GM10847 (cell line): Measurements from ENCODE around the gene SHISA6.

Source experiments
- POLR2A ChIP-seq: IDR thresholded peaks from 2 replicates; pipeline ENCODE4 v1.6.1; 2011; ENCODE audit not compliant: insufficient read length; ENCODE audit errors: extremely low read depth

SHISA6 gene

DNA sequence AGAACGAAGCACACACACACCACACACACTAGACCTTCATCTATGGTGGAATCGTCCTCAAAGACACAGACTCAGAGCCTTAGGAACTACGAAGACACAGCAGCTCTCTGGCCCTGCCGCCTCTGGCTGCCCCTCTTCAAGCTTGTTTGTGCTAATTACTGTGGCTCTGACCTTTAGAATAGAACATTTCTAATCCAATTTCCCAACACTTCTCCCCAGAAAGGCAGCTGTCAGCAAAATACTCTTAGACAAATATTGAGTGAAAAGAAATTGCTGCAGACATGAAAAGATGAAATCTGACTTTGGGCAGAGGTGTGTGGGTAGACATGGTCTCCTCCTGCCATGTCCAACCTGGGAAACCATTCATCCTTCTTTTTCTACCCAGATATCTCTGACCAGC lies 205.3 kb downstream of the SHISA6 start:
- TF ChIP-seq POLR2A = no peak

DNA sequence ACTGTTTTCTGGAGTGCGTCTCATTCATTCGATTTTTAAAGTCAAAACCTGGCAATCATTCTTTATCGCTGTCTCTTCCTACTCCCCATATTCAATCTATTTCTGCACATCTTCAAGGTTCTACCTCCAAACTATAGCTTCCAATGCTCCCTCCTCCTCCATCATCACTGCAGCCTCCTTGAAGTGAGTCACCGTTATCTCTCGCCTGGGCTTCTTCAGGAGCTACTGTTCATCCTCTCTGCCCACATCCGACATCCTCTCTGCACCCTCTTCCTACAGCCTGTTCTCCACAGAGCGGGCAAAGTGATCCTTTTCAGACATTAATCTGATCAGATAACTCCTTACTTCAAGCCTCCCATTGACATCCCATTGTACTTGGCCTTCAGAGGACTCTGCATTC lies 213.1 kb downstream of the SHISA6 start:
- no peak for TF ChIP-seq POLR2A

DNA sequence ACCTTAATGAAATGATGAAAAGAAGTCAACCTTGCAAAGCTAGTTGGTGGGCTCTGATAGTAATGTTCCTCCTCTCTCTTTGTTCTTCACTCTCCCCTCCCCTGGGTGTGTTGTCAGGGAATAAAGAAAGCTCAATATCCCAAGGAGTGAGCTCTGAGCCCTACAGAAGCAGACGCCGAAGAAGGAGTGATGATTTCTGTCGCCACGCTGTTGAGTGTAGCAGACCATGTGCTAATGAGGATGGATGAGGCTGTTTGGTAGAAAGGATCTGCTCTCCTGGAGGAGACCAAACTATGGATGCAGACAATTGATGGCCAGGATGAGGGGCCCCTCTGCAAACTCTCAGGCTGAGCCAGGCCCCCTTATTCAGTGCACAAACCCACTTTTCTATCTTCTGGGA lies 217.3 kb downstream of the SHISA6 start:
- no peak for TF ChIP-seq POLR2A

DNA sequence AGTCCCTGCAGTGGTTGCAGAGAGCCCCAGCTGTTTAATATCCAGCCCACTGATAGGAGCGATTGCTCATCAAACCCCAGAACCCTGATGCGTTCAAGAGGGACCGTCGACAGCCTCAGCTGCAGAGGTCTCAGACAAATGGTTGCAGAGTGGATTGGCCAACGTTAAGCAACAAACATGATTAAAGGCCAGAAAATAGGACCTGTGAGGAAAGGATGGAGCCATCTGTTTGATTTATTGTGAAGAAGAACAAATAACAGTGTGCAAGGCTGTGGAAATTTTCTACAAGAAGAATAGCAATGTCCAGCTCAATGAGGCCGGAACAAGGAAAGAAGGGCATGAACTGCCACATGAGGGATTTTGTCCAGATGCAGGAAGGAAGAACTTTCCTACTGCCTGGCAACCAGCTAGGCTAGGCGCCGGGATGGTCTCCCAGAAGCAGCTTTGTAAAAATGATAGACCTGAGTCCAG lies 218.9 kb downstream of the SHISA6 start:
- no peak for TF ChIP-seq POLR2A

DNA sequence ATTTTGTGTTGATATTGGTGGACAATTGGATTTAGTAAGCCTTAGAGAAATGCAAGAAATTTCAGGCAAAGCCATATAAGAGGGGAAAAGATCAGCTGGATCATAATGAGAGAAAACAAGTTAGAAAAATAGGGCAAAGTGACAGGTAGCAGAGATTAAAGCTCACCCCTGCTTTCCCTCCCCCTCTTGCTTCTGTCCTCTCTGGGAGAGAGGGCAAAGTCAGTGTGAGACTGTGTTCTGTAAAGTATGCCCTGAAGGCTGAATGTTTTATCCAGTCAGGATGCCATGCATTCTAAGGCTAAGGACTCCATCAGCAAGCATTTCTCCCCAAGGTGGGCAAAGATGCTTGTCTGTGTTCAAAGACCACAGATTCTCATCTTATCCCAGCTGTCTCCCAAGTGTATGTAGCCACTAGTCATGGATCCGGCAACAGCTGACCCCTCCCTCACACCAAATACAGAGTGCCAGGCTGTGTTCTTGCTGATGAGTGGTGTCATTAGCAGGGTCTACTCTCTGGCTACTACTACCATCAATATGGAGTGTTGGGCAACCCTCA lies 221.1 kb downstream of the SHISA6 start:
- TF ChIP-seq POLR2A = no peak

DNA sequence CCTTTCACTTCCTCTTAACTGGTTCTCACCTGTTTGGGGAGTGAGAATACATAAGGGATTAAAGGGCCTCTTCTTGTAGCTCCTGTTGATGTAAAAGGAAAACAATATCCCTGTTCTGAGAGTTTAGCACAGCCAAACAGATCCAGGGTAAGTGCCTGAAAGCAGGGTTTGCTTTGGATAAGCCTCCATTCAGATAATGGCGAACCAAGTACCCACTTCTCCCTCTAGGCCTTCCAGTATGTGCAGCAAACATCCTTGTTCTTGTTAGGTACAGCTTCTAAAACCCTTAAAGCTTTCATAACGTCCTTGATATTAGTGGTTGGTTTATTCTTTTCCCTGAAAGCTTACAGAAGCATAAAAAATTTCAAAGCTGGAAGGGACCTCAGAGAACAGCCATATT lies 226.6 kb downstream of the SHISA6 start:
- TF ChIP-seq POLR2A = no peak

DNA sequence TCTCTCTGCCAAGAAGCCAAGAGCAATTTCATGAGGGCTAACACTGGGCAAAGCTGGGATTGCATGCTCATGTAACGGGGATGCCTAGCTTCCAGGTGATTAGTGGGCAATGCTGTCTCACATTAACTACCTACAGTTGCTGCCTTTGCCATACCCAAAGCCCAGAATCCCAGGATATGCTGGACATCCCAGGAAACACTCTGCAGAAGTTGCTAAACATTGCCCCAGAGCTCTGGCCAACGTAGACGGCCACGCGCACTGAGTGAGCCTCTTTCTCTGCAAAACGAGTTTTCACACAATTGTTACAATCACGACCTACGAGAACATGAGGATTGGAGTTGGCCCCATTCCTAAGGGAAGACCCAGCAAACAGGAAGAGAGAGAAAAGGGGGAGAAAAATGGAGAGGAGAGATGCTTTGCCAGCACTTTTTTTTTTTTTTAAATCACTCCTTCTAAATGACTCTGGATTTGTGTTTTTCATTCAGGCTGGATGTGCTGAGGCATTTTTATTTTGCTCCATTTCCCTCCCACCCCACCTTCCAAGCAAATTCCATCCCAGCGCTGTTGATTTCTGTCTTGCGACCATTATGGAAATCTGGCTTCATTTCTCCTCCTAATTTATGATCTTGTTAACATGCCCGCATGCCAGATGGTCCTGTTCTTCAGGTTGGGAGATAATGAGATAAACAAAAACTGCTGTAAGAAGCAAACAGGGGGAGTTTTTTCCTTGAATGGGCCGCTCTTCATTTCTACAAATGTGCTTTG lies 244.5 kb downstream of the SHISA6 start:
- TF ChIP-seq POLR2A = no peak

DNA sequence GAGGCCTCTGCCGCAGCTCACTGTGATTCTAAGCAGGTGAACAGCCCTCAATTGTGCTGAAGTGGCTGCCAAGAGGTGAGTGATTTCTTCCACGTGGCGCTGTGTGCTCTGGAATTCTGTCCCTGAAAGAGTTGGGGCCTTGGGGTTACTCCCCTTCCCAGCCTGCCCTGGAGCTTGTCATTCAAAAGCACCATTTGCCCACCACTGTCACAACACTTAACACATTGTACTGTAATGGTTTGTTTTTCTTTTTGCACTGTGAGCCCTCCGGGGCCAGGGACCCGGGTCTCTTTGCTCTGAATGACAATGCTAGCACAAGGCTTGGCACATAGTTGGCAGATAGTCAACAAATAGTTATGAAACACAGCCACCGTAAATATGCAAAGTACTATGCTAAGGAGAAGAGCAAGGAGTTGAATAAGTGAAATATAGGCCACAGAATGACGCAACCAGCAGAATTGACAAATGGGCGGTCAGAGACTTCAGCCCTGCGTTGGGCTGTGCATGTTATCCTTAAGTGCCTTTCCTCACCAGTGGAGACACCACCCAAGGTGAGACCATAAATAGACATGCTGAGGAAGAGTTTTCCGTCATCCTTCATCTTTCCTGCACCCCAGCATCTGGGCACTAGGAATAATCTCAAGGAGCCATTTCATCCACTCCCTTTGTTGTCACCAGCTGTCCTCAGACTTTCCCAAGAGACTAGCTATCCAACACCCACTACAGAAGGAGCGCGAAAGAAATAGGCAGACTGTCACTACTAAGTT lies 245.3 kb downstream of the SHISA6 start:
- TF ChIP-seq POLR2A = no peak

DNA sequence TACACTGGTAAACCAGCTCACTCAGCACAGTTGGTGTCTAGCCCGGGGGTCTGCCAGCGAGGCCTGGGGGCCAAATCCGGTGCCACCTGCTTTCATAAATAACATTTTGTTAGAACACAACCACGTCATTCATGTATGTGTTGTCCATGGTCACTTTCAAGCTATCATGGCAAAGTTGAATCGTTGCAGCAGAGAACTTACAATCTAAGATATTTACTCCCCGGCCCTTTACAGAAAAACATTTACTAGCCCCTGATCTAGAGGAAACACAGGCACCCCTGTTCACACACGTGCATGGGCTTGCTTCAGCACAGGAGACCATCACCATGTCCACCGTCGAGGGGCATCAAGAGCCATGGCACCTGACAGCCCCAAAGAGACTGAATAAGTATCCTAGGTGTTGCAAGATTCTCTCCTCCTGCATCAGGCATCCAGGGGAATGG lies 245.9 kb downstream of the SHISA6 start:
- no peak for TF ChIP-seq POLR2A

DNA sequence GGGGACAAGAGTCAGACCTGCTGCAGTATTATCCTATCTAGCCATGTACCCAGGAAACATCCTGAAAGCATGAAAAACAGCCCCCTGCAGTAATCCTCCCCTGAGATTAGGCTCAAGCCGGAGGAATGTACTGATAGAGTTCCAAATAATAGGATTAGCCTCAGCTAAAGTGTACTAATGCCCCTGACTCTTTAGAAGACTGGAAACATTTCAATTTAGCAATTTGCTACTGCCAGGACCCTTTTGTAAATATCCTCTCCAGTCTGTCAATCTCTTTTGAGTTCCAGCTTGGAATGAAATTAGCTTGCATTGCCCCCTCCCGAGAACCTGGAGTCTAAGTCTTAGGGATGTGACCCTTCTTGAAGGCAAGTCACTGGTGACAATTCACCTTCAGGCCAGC lies 246.5 kb downstream of the SHISA6 start:
- no peak for TF ChIP-seq POLR2A

DNA sequence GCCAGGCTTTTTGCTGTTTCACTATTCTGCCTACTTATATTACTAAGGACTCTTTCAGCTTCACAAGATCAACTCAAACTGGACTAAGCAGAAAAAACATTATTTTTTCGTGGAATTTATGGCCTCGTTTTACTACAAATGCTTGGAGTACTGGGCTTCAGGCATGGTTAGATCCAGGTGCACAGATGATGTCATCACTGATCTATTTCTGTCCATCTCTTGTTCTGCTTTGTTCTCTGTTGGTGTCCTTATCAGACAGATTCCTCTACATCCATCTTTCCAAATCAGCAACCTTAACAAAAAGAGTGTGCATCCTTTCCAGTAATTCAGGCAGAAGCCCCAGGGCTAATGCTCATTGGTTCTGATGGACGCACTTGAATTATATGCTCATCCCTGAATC lies 247.4 kb downstream of the SHISA6 start:
- no peak for TF ChIP-seq POLR2A

DNA sequence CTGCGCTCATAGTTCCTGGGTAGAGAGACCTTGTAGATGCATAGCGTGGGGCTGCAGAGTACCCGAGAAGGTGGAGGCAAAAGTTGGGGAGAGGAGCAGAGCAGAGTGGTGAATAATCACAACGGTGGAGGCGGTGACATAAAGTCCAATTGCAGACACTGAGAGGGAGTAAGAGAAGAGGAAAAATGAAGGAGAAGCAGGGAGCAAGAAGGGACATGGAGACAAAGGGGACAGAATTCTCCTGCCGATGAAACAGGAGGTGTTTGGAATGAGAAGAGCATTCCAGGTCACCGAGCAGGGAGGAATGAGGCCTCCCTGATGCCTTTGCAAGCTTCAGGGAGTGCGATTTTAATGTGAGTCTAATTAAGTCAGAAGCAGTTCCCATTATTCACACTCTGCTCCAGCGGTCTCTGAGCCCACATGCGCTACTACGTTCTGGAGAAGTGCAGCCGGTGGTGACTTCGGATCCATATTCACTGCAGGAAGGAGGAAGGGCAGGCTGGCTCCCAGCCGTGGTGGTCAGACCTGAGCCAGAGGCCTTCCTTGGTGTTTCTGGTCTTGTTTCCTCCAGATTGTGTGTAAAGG lies 249.2 kb downstream of the SHISA6 start:
- TF ChIP-seq POLR2A = no peak

DNA sequence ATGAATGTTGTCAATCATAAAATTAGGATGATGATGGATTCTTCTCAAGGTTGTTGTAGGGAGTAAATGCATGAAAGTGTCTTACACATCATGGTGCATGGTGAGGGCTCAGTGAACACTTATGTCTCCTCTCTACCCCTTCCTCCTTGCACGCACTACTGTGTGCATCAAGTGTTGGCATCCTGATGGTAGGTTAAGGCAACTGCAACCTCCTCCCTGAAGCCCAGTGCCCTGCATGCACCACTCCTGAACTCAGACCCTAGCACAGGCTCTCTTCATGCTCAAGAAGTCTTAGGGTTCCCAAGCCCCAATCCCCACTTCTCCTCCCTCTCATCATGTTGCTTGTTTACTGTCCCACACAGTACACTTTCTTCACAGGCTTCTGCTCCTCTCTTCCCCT lies 251.5 kb downstream of the SHISA6 start:
- no peak for TF ChIP-seq POLR2A

DNA sequence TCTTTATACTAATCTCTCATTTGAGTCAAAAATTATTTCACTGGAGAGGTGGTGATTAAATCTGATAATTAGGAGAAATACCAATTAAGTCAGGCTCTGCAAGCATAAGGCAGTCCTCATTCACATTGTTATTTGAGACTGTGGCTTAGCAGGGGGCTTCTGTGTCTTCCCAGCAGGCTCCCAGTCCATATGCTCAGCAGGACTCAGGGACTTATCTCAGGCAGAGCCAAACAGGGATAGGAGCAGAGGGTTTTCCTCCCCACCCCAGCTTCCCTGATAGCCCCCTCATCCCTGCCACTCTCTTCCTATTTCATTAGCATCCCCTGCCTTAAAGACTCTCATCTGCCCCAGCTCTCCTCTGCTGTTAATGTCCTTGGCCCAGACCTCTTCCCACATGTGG lies 252.9 kb downstream of the SHISA6 start:
- TF ChIP-seq POLR2A = no peak

DNA sequence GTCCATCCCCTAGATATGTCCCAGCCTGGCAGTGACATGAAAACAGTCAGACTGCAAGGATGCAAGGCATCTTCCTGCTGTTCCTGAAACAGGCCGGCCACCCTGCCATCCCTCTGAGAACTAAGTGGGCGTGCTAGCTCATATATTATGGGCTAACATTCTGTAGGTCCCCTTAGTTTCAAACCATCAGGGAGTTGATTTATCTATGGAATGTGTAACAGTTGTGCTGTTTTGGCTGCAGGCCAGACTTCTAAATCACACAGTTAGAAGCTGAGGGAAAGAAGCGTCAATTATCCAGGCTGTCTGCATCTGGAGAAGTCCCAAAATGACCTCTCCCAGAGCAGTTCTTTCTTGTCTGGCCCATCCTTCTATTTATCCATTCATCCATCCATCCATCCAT lies 254.6 kb downstream of the SHISA6 start:
- TF ChIP-seq POLR2A = no peak

DNA sequence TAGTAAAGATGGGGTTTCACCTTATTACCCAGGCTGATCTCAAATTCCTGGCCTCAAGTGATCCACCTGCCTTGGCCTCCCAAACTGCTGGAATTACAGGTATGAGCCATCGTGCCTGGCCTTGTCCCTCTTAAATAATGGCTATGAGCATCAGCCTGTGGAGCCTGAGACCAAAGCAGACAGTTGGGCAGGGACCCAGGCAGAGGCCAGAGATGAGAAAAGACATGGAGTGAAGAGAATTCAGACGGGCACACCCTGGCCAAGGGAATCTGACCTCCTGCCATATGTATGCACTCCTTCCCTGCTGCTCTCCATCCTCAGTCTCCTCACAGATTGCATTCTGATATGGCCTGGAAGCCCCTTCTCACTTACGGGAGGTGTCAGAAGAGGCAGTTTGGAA lies 258.9 kb downstream of the SHISA6 start:
- TF ChIP-seq POLR2A = no peak
